SH-SY5Y (cell line): ENCODE results near the gene LAMA3.

Source experiments
- GATA2 ChIP-seq: IDR thresholded peaks from 2 replicates; pipeline ENCODE4 v1.6.1; 2011; ENCODE audit warnings: mild to moderate bottlenecking, low read depth, low read length
- GATA3 ChIP-seq: IDR thresholded peaks from 2 replicates; pipeline ENCODE4 v1.6.1; 2011; ENCODE audit warnings: low read depth, mild to moderate bottlenecking, low read length, moderate library complexity

The LAMA3 gene

DNA sequence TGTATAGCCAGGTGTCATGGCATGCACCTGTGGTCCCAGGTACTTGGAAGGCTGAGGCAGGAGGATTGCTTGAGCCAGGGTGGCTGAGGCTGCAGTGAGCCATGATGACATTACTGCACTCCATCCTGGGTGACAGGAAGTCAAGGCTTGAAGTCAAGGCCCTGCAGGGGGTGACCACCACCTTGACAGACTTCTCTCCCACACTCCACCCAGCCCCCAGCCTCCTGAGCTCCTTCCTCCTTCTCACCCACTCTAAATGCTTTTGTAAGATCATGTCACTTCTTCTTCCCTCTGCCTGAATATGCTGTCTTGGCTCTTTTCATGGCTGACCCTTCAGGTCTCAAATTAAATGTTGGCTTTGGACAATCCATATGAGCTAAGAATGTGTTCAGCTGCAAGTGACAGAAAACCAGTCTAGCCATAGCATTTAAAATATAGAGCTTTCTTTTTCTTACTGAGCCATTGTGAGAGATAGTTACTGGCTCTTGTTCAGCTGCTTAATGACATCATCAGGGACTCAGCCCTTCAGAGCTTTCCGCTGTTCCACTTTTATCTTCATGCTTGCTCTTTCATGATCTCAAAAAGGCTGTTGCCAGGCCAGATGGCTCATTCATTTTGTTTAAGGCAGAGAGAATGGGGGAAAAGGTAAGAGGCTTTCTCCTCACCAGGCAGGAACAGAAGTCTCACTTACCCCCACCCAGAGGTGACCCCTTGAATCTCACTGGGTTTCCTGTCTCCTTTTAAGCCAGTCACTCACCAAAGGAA is 288.6 kb downstream of the LAMA3 start:
- TF ChIP-seq GATA3 = no peak
- TF ChIP-seq GATA2 = no peak

DNA sequence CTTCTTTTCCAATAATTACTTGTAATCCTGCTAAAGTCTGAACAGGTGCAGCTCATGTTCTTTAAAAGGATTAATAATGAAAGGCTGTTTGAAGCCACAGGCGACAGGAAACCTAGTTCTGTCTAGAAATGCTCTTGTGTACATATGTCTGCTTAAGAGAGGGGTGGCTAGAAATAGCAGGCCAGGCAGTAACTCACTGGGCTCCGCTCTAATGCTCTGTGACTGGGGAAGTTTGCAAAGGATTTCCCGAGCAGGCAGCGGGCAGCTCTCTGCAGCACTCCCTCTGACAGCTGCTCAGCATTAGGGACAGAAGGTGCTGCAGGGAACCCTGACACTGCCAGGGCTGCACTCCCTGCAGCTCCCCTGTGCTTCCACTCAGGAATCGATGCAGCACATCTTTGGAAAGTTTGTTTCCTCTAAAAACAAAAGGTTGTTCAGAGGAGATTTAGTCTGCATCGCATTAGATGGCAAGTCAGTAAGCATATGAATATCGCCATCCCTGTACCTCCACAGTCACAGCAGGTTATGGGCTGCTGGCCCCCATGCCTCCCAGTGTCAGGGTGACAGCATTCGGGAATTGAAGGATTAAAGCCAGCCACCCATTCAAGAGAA is 292.2 kb downstream of the LAMA3 start:
- TF ChIP-seq GATA2 (no peak), GATA3 (no peak)

- TF ChIP-seq GATA2 = no peak
- no peak for TF ChIP-seq GATA3
Measured at GRCh38 chr18:23982155-23983079, 293.2 kb downstream of the LAMA3 start.

DNA sequence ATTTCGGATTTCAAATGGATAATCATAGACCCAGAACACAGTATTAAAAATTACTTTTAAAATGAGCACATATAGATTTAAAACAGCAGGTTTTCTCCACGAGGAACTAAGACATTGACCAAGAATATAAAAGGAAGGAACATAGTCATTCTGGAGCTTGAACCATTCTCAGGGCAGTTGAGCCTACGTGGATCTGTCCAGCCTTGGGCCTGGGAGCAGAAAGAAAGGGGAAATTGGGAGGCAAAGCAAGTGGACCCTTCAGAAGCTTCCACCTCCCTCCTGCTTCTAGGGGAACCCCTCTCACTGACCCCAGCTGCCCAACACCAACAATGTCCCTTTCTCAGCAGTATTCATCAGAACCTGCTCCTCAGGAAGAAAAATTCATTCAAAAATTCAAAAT is 293.9 kb downstream of the LAMA3 start:
- TF ChIP-seq GATA2 (no peak), GATA3 (no peak)

GRCh38 chr18:23986600-23987359 is 297.5 kb downstream of the LAMA3 start:
- no peak for TF ChIP-seq GATA3
- TF ChIP-seq GATA2 = no peak

DNA sequence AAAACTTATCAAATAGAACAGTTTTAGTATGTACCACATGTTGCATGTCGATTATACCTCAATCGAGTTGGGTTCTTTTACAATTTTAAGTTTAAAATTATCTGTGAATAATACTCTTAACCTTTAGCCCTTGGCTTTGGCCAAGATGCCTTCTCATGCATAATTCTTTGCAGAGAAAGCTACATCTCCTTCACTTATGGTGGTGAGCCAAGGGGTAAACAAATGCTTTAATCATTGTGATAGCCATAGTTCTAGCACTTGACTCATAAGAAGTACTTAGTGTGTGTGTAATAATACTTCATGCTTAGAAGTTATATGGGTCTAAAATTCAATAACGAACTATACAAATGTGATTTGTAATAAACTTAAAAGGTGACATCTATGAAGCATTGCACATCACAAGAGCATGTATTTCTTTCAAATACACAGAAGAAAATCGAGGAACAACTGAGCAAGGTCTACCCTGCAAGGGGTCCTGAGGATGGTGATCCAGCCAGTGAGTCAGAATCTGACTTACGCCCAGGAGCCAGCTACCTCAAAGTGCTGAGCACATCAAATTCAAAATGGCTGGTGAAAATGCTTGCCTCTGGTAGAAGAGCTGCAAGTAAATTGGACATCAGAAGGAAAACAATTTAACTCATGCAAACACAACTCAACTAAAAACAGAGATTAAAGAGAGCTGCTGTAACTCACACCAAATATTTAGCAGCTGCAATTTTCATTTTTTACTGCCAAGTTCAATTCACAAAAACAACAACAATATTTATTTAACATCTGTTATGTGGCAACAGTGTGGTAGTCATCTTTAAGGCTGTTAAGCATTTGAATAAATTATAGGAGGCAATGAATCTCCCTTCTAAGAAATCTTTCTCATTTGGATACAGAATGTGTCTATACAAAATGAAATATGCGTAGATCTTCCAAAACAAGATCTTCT is 301.5 kb downstream of the LAMA3 start:
- TF ChIP-seq GATA3 = no peak
- no peak for TF ChIP-seq GATA2

GRCh38 chr18:23992089-23992940 is 303.1 kb downstream of the LAMA3 start:
- TF ChIP-seq GATA3 = no peak
- no peak for TF ChIP-seq GATA2

GRCh38 chr18:23992941-23993280 is 303.7 kb downstream of the LAMA3 start:
- no peak for TF ChIP-seq GATA2
- no peak for TF ChIP-seq GATA3

DNA sequence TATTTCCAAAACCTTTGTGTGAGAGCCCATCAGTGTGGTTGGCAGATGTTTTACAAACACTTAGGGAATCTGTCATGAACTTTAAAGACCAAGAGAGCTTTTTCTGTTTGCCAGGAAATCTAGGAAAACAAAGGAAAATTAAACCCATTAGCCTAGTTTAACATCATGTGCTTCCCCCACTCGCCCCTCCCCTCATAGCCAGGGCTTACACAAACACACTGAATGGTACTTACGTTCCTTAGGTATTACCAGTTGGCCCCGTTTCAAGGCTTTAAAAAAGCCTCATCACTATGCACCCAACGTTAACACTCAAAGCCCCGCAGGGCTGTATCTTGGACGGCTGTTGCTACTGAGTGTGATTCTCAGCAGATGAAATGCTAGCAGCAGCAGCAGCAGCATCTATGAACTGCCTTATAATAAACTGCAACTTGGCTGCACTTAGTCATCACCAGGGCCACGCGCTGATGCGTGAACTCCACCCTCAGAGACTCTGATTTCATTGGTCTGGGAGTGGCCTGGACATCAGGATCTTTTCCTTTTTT is 305.2 kb downstream of the LAMA3 start:
- no peak for TF ChIP-seq GATA2
- no peak for TF ChIP-seq GATA3

DNA sequence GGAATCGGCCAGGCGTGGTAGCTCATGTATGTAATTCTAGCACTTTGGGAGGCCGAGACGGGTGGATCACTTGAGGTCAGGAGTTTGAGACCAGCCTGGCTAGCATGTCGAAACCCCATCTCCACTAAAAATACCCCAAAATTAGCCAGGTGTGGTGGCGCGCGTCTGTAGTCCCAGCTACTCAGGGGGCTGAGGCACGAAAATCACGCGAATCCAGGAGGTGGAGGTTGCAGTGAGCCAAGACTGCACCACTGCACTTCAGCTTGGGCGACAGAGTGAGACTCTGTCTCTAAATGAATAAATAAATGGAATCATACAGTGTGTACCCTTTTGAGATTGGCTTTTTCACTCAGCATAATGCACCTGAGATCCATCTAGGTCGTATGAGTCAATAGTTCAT is 305.9 kb downstream of the LAMA3 start:
- TF ChIP-seq GATA3 (no peak), GATA2 (no peak)

- TF ChIP-seq GATA2 (no peak), GATA3 (no peak)
Measured at GRCh38 chr18:23998018-23998417, 308.8 kb downstream of the LAMA3 start.

DNA sequence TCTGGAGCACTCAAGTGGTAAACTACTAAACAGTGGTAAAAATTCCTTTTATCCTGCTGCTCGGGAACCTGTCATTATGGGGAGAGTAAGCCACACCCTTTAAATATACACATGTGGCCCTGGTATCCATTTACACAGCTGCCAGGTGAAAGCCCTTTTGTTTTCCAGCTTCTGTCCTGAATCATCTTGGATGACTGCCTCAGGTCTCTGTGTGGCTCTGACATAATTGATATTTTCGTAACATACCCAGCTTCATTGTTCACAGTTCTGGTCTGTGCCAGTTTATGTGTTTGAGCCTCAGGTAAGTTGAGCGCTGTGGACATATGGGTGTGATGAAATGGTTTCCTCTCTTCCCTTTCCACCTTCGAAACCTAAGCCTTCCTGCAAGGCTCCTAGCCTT is 309.6 kb downstream of the LAMA3 start:
- TF ChIP-seq GATA2 = no peak
- TF ChIP-seq GATA3 = no peak
